HUES48 (cell line): ENCODE data around the gene ZPBP2.
"Not testable (repeated sequence)": the region's sequence is repeated elsewhere in the genome, so short reads cannot be mapped to it uniquely, and the experiment has no call there.

Experiments
- H3K27ac ChIP-seq: one replicate; pipeline ENCODE4 v1.7.0; 2013; ENCODE audit warnings: low read depth, low read length, inconsistent platforms
- H3K27me3 ChIP-seq: 2 replicates; pipeline ENCODE4 v1.6.1; 2013; ENCODE audit warnings: mild to moderate bottlenecking, low read length; ENCODE audit not compliant: control insufficient read depth, insufficient read depth
- H3K36me3 ChIP-seq: 2 replicates; pipeline ENCODE4 v1.6.1; 2013; ENCODE audit warnings: low read length; ENCODE audit not compliant: control insufficient read depth, insufficient read depth
- H3K4me1 ChIP-seq: 2 replicates; pipeline ENCODE4 v1.6.1; 2013; ENCODE audit warnings: mild to moderate bottlenecking, low read length; ENCODE audit not compliant: control insufficient read depth, insufficient read depth
- H3K4me3 ChIP-seq: 2 replicates; pipeline ENCODE4 v1.5.1; 2013; ENCODE audit warnings: mild to moderate bottlenecking, low read depth, low read length
- H3K9ac ChIP-seq: 2 replicates; pipeline ENCODE4 v1.6.1; 2013; ENCODE audit warnings: mild to moderate bottlenecking, low read depth, low read length, moderate library complexity
- H3K9me3 ChIP-seq: 2 replicates; pipeline ENCODE4 v1.6.1; 2013; ENCODE audit warnings: low read length; ENCODE audit not compliant: control insufficient read depth, insufficient read depth

ZPBP2 gene

DNA sequence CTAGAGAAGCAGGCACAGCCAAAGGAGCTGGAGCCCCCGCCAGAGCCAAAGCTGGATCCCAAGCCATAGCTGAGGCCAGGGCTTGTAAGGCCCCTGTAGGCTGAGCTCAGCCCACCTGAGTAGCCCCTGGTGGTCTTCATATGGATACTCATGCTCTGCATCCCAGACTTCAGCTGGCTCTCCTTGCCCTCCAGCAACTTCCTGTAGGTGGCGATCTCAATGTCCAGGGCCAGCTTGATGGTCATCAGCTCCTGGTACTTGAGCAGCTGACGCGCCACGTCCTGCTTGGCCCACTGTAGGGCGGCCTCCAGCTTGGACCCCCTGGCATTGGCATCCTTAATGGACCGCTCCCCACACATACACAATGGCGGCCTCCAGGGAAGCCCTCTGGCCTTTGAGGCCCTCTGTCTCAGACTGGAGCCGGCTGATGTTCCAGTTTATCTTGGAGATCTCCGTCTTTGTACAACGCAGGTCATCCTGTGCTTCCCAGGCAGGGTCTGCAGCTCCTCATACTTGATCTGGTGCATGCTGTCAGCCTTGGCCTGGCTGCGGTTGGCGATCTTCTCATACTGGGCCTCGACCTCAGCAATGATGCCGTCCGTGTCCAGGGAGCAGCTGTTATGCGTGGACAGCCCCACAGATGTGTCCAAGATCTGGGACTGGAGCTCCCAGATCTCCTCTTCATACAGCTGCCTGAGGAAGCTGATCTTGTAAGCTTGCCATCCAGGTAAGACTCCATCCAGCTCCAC, 32.8 kb upstream of the ZPBP2 start:
- Histone ChIP-seq H3K36me3 (no peaks in the 10 kb centered on the region), H3K4me1 (no peaks in the 10 kb centered on the region), H3K27ac (no peak overlapping the region), H3K27me3 (no peaks in the 10 kb centered on the region), H3K9ac (no peak overlapping the region), H3K9me3 (no peaks in the 10 kb centered on the region), H3K4me3 (no peak overlapping the region)

DNA sequence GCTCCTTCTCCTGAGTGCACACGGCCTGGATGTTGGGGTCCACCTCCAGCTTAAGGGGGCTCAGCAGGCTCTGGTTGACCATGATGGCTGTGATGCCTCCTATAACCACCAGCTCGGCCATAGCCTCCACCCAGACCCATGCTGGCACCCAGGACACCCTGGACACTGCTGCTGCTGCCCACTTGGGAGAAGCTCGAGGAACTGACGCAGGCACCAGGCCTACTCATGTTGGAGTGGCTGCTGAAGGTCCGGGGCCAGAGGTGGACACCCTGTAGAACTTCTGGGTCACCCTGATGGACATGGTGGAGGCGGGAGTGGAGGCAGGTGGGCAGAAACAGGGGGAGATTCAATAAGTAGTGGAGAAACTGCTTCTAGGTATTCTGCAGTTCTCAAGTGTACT, 31.9 kb upstream of the ZPBP2 start:
- Histone ChIP-seq H3K4me1 (no peaks in the 10 kb centered on the region), H3K36me3 (no peaks in the 10 kb centered on the region), H3K9me3 (no peaks in the 10 kb centered on the region), H3K9ac (no peak overlapping the region), H3K4me3 (no peak overlapping the region), H3K27me3 (no peaks in the 10 kb centered on the region), H3K27ac (no peak overlapping the region)

GRCh38 chr17:39838057-39838456, 29.9 kb upstream of the ZPBP2 start:
- Histone ChIP-seq H3K4me1 (no peaks in the 10 kb centered on the region), H3K4me3 (no peak overlapping the region), H3K27ac (no peak overlapping the region), H3K36me3 (no peaks in the 10 kb centered on the region), H3K27me3 (no peaks in the 10 kb centered on the region), H3K9me3 (no peaks in the 10 kb centered on the region), H3K9ac (no peak overlapping the region)

DNA sequence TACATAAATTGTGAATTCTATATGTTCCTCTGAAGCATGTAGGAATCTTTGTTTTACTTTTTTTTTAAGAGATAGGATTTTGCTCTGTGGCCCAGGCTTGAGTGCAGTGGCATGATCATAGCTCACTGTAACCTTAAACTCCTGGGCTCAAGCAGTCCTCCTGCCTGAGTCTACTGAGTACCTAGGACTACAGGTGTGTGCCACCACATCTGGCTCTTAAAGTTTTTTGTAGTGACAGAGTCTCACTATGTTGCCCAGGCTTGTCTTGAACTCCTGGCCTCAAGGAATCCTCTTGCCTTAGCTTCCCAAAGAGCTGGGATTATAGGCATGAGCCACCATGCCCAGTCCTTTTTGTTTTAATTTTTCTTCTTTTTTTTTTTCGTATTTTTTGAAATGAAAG, 29.2 kb upstream of the ZPBP2 start:
- H3K4me1 ChIP-seq: no peaks in the 10 kb centered on the region
- no peak overlapping the region for H3K9ac ChIP-seq
- H3K27ac ChIP-seq: no peak overlapping the region
- no peaks in the 10 kb centered on the region for H3K9me3 ChIP-seq
- no peak overlapping the region for H3K4me3 ChIP-seq
- H3K27me3 ChIP-seq: no peaks in the 10 kb centered on the region
- H3K36me3 ChIP-seq: no peaks in the 10 kb centered on the region

DNA sequence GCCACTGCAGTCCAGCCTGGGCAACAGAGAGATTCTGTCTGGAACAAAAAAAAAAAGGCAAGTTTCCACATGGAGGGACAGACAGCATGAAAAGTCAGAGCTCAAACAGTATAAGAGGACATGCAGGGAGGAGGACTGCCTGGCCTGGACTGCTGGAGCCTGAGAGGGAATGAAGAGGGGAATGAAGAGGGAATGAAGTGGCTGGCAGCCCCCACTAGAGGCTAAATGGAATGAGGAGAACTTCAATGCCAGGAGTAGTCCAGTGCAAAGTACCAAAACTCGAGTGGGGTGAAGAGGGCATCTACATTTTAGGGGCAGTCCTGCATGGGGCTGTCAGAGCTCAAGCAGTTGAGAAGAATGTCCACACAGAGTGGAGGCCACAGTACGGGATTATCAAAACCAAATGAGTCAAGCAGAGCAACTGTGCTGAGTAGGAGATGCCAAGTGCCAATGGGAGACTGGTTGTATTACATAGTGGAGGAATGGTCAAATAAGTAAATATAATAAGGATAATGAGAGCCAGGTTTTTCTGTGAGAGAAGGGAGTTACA, 26.8 kb upstream of the ZPBP2 start:
- no peak overlapping the region for H3K27ac ChIP-seq
- H3K9ac ChIP-seq: no peak overlapping the region
- H3K4me3 ChIP-seq: no peak overlapping the region
- H3K9me3 ChIP-seq: no peaks in the 10 kb centered on the region
- H3K27me3 ChIP-seq: no peaks in the 10 kb centered on the region
- no peaks in the 10 kb centered on the region for H3K4me1 ChIP-seq
- H3K36me3 ChIP-seq: no peaks in the 10 kb centered on the region

DNA sequence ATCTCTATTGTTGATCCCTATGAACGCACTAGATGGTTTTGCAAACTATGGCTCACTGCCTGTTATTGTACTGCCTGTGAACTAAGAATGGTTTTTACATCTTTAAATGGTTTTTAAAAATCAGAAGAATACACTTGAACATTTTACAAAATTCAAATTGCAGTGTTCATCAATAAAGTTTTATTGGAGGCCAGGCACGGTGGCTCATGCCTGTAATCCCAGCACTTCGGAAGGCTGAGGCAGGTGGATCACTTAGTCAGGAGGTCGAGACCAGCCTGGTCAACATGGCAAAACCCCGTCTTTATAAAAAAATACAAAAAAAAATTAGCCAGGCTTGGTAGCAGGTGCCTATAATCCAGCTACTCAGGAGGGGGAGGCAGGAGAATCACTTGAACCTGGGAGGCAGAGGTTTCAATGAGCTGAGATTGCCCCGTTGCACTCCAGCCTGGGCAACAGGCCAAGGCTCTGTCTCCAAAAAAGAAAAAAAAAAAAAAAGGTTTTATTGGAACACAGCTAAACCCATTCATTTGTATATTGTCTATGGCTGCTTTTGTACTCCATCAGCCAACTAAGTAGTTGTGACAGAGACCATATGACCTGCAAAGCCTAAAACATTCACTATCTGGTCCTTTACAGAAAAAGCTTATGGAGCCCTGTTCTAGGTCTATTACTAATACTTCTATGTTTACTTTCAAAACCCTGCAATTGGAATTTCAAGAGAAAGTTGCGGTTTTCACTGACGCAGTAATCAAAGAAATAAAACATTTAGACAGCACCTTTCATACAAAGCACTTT, 22.8 kb upstream of the ZPBP2 start:
- H3K9me3 ChIP-seq: no peaks in the 10 kb centered on the region
- no peaks in the 10 kb centered on the region for H3K4me1 ChIP-seq
- no peak overlapping the region for H3K27ac ChIP-seq
- no peak overlapping the region for H3K4me3 ChIP-seq
- no peak overlapping the region for H3K9ac ChIP-seq
- H3K27me3 ChIP-seq: no peaks in the 10 kb centered on the region
- no peaks in the 10 kb centered on the region for H3K36me3 ChIP-seq

GRCh38 chr17:39846205-39846604, 21.8 kb upstream of the ZPBP2 start:
- Histone ChIP-seq H3K36me3 (no peaks in the 10 kb centered on the region), H3K4me1 (no peaks in the 10 kb centered on the region), H3K27ac (no peak overlapping the region), H3K27me3 (no peaks in the 10 kb centered on the region), H3K4me3 (no peak overlapping the region), H3K9ac (no peak overlapping the region), H3K9me3 (no peaks in the 10 kb centered on the region)

- H3K9ac ChIP-seq: no peak overlapping the region
These were observed 19.4 kb upstream of the ZPBP2 start for GRCh38 chr17:39848600-39848999.

DNA sequence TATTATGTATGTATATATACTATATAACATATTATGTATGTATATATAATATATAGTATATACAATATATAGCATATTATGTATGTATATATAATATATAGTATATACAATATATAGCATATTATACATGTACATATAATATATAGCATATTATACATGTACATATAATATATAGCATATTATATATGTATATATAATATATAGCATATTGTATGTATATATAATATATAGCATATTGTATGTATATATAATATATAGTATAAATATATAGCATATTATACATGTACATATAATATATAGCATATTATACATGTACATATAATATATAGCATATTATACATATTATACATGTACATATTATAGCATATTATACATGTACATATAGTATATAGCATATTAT, 17.8 kb upstream of the ZPBP2 start:
- H3K27me3 ChIP-seq, H3K36me3 ChIP-seq, H3K9me3 ChIP-seq, H3K9ac ChIP-seq, H3K4me1 ChIP-seq, H3K4me3 ChIP-seq, H3K27ac ChIP-seq: not testable (repeated sequence)

More at GRCh38 chr17:39848600-39848999, 19.4 kb upstream of the ZPBP2 start:
- Histone ChIP-seq H3K9me3 (no peaks in the 10 kb centered on the region), H3K4me1 (no peaks in the 10 kb centered on the region), H3K27me3 (no peaks in the 10 kb centered on the region), H3K4me3 (no peak overlapping the region), H3K36me3 (no peaks in the 10 kb centered on the region), H3K27ac (no peak overlapping the region)

DNA sequence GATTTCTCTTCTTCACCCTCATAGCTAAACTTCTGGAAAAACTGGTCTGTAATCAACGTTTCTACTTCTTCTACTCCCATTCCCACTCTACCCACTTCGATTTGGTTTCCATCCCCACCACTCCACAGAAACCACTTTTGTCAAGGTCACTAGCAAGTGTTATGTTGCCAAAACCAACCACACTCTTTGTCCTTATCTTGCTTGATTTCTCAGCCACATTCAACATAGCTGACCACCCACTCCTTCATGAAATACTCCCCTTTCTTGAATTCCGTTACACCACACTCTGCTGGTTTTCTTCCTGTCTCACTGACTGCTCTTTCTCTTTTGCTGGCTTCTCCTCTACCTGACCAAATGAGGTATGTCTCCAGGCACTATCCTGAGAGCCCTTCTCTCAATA, 15.8 kb upstream of the ZPBP2 start:
- H3K36me3 ChIP-seq: no peaks in the 10 kb centered on the region
- no peaks in the 10 kb centered on the region for H3K27me3 ChIP-seq
- no peaks in the 10 kb centered on the region for H3K4me1 ChIP-seq
- H3K9ac ChIP-seq: no peak overlapping the region
- H3K27ac ChIP-seq: no peak overlapping the region
- H3K4me3 ChIP-seq: no peak overlapping the region
- H3K9me3 ChIP-seq: no peaks in the 10 kb centered on the region

DNA sequence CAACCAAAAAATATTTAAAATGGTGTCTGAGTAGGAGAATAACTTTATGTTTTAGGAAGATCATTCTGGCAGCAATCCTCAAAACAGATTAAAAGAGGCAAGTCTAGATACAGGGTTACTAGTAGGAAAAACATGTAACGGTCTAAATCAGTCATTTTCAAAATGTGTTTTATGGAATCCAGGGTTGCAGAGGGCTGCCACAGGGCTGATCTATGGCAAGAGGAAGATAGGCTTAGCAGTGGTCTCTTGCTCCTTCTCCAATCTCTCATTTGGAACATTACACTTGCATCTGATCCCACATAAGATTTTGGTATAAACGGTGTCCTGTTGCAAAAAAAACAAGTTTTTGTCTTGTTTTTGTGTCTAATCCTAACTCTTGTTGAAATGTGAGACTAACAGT, 13.1 kb upstream of the ZPBP2 start:
- Histone ChIP-seq H3K27me3 (no peaks in the 10 kb centered on the region), H3K9ac (no peak overlapping the region), H3K9me3 (no peaks in the 10 kb centered on the region), H3K4me3 (no peak overlapping the region), H3K4me1 (no peaks in the 10 kb centered on the region), H3K36me3 (no peaks in the 10 kb centered on the region), H3K27ac (no peak overlapping the region)
